Measurements from ENCODE around the gene RNU7-1. TPM values are rescaled to one million over a fixed set of nuclear protein-coding genes. Genes with fewer than 3 reads are reported as not detected.
A peak's percentile ranks its signal among the peaks of the same experiment; 100 is the strongest.

RNU7-1 gene
- total and polyA plus RNA-seq, 10 of the 15 experiments (the other 5 are each of a cell fraction or from before 2014, with no cell fraction given): not detected

- TF ChIP-seq IRF5 (IDR thresholded peaks at IDR 0.05; ENCODE audit: borderline replicate concordance): no peak
- TF ChIP-seq MLLT1 (IDR thresholded peaks at IDR 0.05): peak; percentile 86
- TF ChIP-seq CBFB (IDR thresholded peaks at IDR 0.05; ENCODE audit: low read depth): no peak; the same call in 1 of the 2 replicates
- no peak for TF ChIP-seq SREBF2 (IDR thresholded peaks at IDR 0.05; ENCODE audit: low read length)
- TF ChIP-seq NR2C1 (IDR thresholded peaks at IDR 0.05): peak; percentile 37; the same call in 1 of the 2 replicates
- TF ChIP-seq JUNB (IDR thresholded peaks at IDR 0.05): no peak
- TF ChIP-seq POLR2A (IDR thresholded peaks at IDR 0.05; ENCODE audit: low read depth, low read length): no peak
- TF ChIP-seq IKZF1 (conservative IDR thresholded peaks at IDR 0.05): peak; percentile 76
- TF ChIP-seq DPF2 (IDR thresholded peaks at IDR 0.05): no peak; the same call in none of the 2 replicates
- TF ChIP-seq PML (IDR thresholded peaks at IDR 0.05; ENCODE audit: low read length): no peak
- TF ChIP-seq PAX8 (IDR thresholded peaks at IDR 0.05): no peak
- no peak for TF ChIP-seq USF2 (IDR thresholded peaks at IDR 0.05; ENCODE audit: borderline replicate concordance, low read depth, low read length)
- no peak for TF ChIP-seq EGR1 (IDR thresholded peaks at IDR 0.05; ENCODE audit: borderline replicate concordance in 1 of 2, low read depth in 2 of 2, low read length in 2 of 2)
- TF ChIP-seq SPI1 (IDR thresholded peaks at IDR 0.05; ENCODE audit: borderline replicate concordance, insufficient read depth, low read depth, low read length): peak; percentile 62; the same call in 1 of the 2 replicates
- no peak for TF ChIP-seq GABPA (IDR thresholded peaks at IDR 0.05; ENCODE audit: low read depth)
- no peak for TF ChIP-seq HDAC2 (IDR thresholded peaks at IDR 0.05)
- TF ChIP-seq TCF12 (IDR thresholded peaks at IDR 0.05; ENCODE audit: low read depth, low read length): peak; percentile 51; the same call in 1 of the 2 replicates
- peak; percentile 60; the same call in 1 of the 3 replicates for TF ChIP-seq POU2F2 (IDR thresholded peaks at IDR 0.05; ENCODE audit: borderline replicate concordance, low read depth, low read length)
- TF ChIP-seq RB1 (IDR thresholded peaks at IDR 0.05; ENCODE audit: borderline replicate concordance): no peak; the same call in 1 of the 2 replicates
- TF ChIP-seq RBBP5 (conservative IDR thresholded peaks at IDR 0.05): no peak
- TF ChIP-seq, protein P1, sequence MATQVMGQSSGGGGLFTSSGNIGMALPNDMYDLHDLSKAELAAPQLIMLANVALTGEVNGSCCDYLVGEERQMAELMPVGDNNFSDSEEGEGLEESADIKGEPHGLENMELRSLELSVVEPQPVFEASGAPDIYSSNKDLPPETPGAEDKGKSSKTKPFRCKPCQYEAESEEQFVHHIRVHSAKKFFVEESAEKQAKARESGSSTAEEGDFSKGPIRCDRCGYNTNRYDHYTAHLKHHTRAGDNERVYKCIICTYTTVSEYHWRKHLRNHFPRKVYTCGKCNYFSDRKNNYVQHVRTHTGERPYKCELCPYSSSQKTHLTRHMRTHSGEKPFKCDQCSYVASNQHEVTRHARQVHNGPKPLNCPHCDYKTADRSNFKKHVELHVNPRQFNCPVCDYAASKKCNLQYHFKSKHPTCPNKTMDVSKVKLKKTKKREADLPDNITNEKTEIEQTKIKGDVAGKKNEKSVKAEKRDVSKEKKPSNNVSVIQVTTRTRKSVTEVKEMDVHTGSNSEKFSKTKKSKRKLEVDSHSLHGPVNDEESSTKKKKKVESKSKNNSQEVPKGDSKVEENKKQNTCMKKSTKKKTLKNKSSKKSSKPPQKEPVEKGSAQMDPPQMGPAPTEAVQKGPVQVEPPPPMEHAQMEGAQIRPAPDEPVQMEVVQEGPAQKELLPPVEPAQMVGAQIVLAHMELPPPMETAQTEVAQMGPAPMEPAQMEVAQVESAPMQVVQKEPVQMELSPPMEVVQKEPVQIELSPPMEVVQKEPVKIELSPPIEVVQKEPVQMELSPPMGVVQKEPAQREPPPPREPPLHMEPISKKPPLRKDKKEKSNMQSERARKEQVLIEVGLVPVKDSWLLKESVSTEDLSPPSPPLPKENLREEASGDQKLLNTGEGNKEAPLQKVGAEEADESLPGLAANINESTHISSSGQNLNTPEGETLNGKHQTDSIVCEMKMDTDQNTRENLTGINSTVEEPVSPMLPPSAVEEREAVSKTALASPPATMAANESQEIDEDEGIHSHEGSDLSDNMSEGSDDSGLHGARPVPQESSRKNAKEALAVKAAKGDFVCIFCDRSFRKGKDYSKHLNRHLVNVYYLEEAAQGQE (IDR thresholded peaks at IDR 0.05; ENCODE audit: low read depth, low read length): no peak
- TF ChIP-seq MEF2B (IDR thresholded peaks at IDR 0.05; ENCODE audit: partially characterized antibody, poor library complexity, severe bottlenecking): peak; percentile 57
- peak; percentile 91 for TF ChIP-seq NBN (IDR thresholded peaks at IDR 0.05)
- TF ChIP-seq ESRRA (IDR thresholded peaks at IDR 0.05; ENCODE audit: low read length): no peak
Observed at GRCh38 chr12:6950811-6951540, 7.4 kb downstream of the RNU7-1 start, which contains the start of gene PTPN6 (continued).

Measured in GM12878 (cell line).